ENCODE measurements around the gene TSFM.
A peak's percentile ranks its signal among the peaks of the same experiment; 100 is the strongest.

The TSFM gene

GRCh38 chr12:57834086-57834876, 51.7 kb downstream of the TSFM start:
- no peaks in the 10 kb centered on the region for H3K9me3 ChIP-seq (ENCODE audit: low read length)
- no peaks in the 10 kb centered on the region for H3K27me3 ChIP-seq (ENCODE audit: insufficient read depth, low read length)
- H4K20me1 ChIP-seq (ENCODE audit: insufficient read depth, low read length): no peaks in the 10 kb centered on the region
- H3K9me2 ChIP-seq (ENCODE audit: low read depth, low read length): no peaks in the 10 kb centered on the region
- TF ChIP-seq CTCF (IDR thresholded peaks at IDR 0.05; ENCODE audit: low read length) (no peak), EZH2 (IDR thresholded peaks at IDR 0.05; ENCODE audit: borderline replicate concordance, low read length) (no peak)
- H3K4me1 ChIP-seq (ENCODE audit: insufficient read depth, low read length, severe bottlenecking): peaks cover 27% of the 10 kb centered on the region
- no peak overlapping the region for H3K9ac ChIP-seq (ENCODE audit: low read length)
- H3K36me3 ChIP-seq (ENCODE audit: insufficient read depth, low read length): 0 out of 2 replicates have a peak, but pooled peaks cover under 1% of the 10 kb centered on the region
- H3K4me3 ChIP-seq (ENCODE audit: low read depth, low read length, poor library complexity, severe bottlenecking): no peak overlapping the region
- H3K79me2 ChIP-seq (ENCODE audit: insufficient read depth, low read length): no peaks in the 10 kb centered on the region
- H2AFZ ChIP-seq (ENCODE audit: low read length): no peak overlapping the region
- no peaks in the 10 kb centered on the region for H3F3A ChIP-seq (ENCODE audit: insufficient read depth, low read length)
- no peak overlapping the region for H3K4me2 ChIP-seq (ENCODE audit: low read length)
- H3K27ac ChIP-seq (ENCODE audit: low read depth, low read length, poor library complexity, severe bottlenecking): no peak overlapping the region

DNA sequence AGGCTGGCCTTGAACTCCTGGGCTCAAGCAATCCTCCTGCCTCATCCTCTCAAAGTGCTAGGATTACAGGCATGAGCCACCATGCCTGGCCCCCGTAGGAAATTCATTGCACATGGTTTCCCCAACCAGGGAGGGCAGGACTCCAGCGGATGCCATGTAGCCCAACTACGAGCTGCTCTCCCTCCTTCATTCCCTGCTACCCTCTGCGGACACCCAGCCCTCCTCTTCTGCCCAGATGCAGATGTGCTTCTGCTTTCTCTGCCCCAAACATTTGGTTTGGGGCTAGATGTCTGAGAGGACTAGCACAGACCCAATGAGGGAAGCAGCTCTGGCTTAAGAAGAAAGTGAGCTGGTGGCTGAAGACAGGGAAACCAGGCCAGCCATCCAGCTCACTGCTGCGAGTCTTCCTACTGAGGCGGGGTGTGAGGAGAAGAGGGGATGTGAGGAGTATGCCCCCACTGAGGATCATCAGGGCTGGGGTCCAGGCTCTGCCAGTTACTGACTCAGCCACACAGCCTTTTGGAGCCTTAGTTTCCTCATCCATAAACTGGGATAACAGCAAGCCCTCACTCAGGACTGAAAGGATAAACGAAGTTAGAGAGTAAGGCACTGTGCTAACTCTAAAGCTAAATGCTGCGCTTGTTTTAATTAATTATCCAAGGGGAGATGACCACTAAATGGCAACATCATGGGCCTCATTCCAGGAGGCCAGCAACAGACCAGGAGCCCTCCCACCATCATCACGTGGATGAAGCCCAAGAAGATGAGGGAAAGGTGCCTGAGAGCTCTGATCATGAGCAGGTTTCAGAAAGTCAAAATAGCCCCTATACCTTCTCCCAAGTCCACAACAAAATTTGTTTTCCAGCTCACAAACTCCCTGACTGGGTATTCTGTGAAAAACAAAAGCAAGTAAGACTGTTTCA, 53.0 kb downstream of the TSFM start:
- H2AFZ ChIP-seq (ENCODE audit: low read length): no peak overlapping the region
- H3K9ac ChIP-seq (ENCODE audit: low read length): no peak overlapping the region
- H4K20me1 ChIP-seq (ENCODE audit: insufficient read depth, low read length): no peaks in the 10 kb centered on the region
- H3K9me2 ChIP-seq (ENCODE audit: low read depth, low read length): no peaks in the 10 kb centered on the region
- H3K4me3 ChIP-seq (ENCODE audit: low read depth, low read length, poor library complexity, severe bottlenecking): no peak overlapping the region
- H3K4me1 ChIP-seq (ENCODE audit: insufficient read depth, low read length, severe bottlenecking): peaks cover 27% of the 10 kb centered on the region
- no peaks in the 10 kb centered on the region for H3K36me3 ChIP-seq (ENCODE audit: insufficient read depth, low read length)
- no peak for TF ChIP-seq CTCF (IDR thresholded peaks at IDR 0.05; ENCODE audit: low read length)
- no peaks in the 10 kb centered on the region for H3F3A ChIP-seq (ENCODE audit: insufficient read depth, low read length)
- H3K27ac ChIP-seq (ENCODE audit: low read depth, low read length, poor library complexity, severe bottlenecking): no peak overlapping the region
- no peaks in the 10 kb centered on the region for H3K79me2 ChIP-seq (ENCODE audit: insufficient read depth, low read length)
- H3K27me3 ChIP-seq (ENCODE audit: insufficient read depth, low read length): no peaks in the 10 kb centered on the region
- no peak overlapping the region; the same call in 1 of the 2 replicates for H3K4me2 ChIP-seq (ENCODE audit: low read length)
- no peaks in the 10 kb centered on the region for H3K9me3 ChIP-seq (ENCODE audit: low read length)

DNA sequence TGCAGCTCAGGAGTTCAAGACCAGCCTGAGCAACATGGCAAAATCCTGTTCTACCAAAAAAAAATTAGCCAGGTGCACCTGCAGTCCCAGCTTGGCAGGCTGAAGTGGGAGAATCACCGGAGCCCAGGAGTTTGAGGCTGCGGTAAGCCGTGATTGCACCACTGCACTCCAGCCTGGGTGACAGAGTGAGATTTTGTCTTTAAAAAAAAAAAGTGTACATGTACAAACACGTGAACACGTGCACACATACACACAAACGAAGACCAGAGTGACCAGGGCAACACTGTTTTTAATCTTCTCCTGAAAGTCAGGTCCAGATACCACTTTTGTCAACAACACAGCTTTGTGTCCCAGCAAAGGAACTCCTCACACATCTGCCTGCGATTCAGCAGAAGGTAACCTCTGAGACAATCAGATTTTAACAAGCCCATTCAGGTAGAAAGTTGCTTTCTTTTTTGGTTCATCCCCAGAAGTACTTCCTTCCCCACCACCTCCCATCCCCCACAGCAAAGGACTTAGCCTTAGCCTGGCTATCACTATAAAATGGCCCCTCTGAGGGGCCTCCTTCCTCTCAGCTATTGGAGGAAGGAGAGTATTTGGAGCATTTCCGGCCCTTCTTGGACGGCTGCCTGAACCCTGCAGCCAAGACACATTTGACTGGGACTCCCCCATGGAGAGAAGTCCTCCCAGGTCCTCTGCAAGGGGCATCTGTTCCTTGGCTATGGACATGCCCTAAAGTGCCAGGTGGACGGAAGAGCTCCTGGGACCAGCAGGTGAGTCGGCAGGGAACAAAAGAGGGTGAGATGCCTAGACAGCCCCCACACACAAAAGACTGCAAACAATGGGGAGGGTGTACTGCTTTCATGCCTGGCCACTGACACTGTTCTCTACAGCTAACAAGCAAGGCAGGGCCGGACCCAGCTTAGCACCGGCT, 54.1 kb downstream of the TSFM start:
- no peak overlapping the region for H3K4me3 ChIP-seq (ENCODE audit: low read depth, low read length, poor library complexity, severe bottlenecking)
- no peaks in the 10 kb centered on the region for H3K36me3 ChIP-seq (ENCODE audit: insufficient read depth, low read length)
- no peaks in the 10 kb centered on the region for H3K9me3 ChIP-seq (ENCODE audit: low read length)
- H3K4me1 ChIP-seq (ENCODE audit: insufficient read depth, low read length, severe bottlenecking): peaks cover 27% of the 10 kb centered on the region
- no peak overlapping the region for H3K27ac ChIP-seq (ENCODE audit: low read depth, low read length, poor library complexity, severe bottlenecking)
- H2AFZ ChIP-seq (ENCODE audit: low read length): no peak overlapping the region
- H3K9ac ChIP-seq (ENCODE audit: low read length): no peak overlapping the region
- no peaks in the 10 kb centered on the region for H3K27me3 ChIP-seq (ENCODE audit: insufficient read depth, low read length)
- TF ChIP-seq EZH2 (IDR thresholded peaks at IDR 0.05; ENCODE audit: borderline replicate concordance, low read length): no peak
- TF ChIP-seq CTCF (IDR thresholded peaks at IDR 0.05; ENCODE audit: low read length): no peak
- H3F3A ChIP-seq (ENCODE audit: insufficient read depth, low read length): no peaks in the 10 kb centered on the region
- no peaks in the 10 kb centered on the region for H3K79me2 ChIP-seq (ENCODE audit: insufficient read depth, low read length)
- peak overlapping the region; percentile 29; the same call in 1 of the 2 replicates for H3K4me2 ChIP-seq (ENCODE audit: low read length)
- H3K9me2 ChIP-seq (ENCODE audit: low read depth, low read length): no peaks in the 10 kb centered on the region
- no peaks in the 10 kb centered on the region for H4K20me1 ChIP-seq (ENCODE audit: insufficient read depth, low read length)

Measured in OCI-LY1 (cell line).